ENCODE data around the gene TANGO2. TPM values are rescaled to one million over a fixed set of nuclear protein-coding genes. Genes with fewer than 3 reads are reported as not detected.

TANGO2 gene
- total and polyA plus RNA-seq, 4 donors: 20.7 to 48.8 (median 34.1) TPM

DNA sequence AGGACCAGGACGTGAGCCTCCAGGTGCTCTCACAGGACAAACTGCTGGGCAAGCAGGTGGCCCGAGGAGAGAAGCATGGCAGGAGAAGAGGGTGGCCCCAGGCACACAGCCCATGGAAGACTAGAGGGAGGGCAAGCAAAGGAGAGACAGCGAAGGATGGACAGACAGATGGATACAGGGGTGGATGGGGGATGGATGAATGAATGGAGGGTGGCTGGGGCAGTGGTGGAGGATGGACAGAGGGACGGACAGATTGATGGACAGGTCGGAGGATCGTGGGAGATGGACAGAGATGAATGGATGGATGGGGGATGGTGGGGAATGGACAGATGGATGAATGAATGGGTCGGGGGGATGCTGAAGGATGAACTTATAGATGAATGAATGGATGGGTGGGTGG lies 27.0 kb upstream of the TANGO2 start:
- TF ChIP-seq, protein P1, sequence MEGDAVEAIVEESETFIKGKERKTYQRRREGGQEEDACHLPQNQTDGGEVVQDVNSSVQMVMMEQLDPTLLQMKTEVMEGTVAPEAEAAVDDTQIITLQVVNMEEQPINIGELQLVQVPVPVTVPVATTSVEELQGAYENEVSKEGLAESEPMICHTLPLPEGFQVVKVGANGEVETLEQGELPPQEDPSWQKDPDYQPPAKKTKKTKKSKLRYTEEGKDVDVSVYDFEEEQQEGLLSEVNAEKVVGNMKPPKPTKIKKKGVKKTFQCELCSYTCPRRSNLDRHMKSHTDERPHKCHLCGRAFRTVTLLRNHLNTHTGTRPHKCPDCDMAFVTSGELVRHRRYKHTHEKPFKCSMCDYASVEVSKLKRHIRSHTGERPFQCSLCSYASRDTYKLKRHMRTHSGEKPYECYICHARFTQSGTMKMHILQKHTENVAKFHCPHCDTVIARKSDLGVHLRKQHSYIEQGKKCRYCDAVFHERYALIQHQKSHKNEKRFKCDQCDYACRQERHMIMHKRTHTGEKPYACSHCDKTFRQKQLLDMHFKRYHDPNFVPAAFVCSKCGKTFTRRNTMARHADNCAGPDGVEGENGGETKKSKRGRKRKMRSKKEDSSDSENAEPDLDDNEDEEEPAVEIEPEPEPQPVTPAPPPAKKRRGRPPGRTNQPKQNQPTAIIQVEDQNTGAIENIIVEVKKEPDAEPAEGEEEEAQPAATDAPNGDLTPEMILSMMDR (IDR thresholded peaks at IDR 0.05; ENCODE audit: control extremely low read depth, extremely low read depth): no peak
- Histone ChIP-seq H3K27me3 (ENCODE audit: control insufficient read depth in 3 of 3, insufficient read depth in 3 of 3, low read length in 2 of 3) (no peaks in the 10 kb centered on the region), H3K9me3 (ENCODE audit: control insufficient read depth in 4 of 4, insufficient read depth in 3 of 4, low read length in 3 of 4) (no peaks in the 10 kb centered on the region), H3K27ac (ENCODE audit: low read depth in 1 of 2, low read length in 1 of 2) (no peak overlapping the region), H3K36me3 (ENCODE audit: control insufficient read depth in 4 of 4, insufficient read depth in 4 of 4, low read length in 4 of 4) (no peaks in the 10 kb centered on the region), H3K4me1 (ENCODE audit: control insufficient read depth in 5 of 5, insufficient read depth in 5 of 5, low read length in 5 of 5) (peaks cover 0 to 42% (median 16%) of the 10 kb centered on the region in 5 donors), H3K4me3 (no peak overlapping the region), H3K9ac (ENCODE audit: insufficient read depth in 1 of 2, low read length in 2 of 2) (no peak overlapping the region)
- 94 to 95% methylated on average over 7 of the region's 7 CpGs for WGBS, 2 donors
- DNase-seq: no peak
- no peak for ATAC-seq (ENCODE audit: insufficient read depth, low FRiP score)

DNA sequence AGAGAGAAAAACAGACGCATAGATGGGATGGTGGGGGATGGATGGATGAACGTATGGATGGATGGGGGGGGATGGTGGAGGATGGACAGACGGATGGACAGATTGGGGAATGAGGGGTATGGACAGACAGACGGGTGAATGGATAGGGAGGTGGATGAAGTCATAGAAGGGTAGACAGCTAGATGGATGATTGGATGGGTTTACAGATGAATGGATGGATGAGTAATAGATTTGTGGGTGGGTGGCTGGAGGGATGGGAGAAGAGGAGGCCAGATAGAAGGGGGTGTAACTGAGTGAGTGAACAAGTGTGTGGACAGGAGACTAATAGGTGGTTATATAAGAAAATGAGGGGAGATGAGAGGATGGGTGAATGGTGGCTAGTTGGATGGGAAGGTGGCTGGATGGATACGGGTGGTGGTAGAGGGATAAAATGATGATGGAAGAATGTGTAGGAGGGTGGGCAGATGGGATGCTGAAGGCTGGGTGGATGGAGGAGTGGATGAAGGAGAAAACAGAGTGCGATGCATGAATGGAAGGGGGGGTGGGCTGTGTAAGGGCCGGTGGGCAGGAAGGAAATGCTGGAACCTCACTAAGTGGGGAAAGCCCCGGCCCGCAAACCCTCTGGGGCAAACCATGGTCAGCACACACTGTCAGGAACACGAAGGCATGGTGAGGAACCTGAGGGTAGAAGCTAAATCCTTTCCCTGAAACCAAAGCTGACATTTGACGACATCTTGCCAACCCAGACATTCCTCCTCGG lies 25.9 kb upstream of the TANGO2 start:
- no peaks in the 10 kb centered on the region for H3K27me3 ChIP-seq (ENCODE audit: control insufficient read depth in 3 of 3, insufficient read depth in 3 of 3, low read length in 2 of 3)
- 74 to 76% methylated on average over 12 of the region's 12 CpGs for WGBS, 2 donors
- no peak for DNase-seq

DNA sequence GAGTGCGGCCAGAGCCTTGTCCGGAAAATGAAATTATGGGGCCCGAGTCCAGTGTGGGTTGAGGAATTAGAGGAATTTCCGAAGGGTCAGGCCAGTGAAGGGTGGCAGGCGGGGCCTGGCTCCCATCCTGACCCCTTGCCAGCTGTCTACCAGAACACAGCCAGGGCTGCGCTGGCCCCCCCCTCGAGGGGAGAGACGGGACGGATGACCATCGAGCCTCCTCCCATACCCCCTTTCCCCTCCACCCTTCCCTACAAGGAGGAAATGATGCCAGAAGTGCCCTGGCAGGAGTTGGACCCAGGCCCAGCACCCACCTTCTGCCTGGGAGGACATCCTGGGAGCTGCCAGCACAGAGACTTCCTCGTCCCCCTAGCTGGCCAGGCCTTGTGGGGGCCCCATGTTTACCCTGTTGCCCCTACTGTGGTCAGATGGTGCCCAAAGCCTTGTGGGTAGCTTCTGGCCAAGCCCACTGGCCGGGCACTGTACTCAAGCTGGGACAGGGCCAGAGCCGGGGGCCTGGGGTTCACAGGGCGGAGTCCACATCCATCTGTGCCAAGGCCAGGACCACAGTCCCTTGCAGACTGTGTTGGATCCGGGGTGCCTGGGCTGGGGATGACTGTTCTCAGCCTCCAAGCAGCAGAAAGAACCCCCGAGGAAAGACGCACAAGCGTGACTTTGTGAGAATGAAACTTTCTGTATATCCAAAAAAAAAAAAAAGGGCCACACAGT lies 25.1 kb upstream of the TANGO2 start:
- Histone ChIP-seq H3K27me3 (ENCODE audit: control insufficient read depth in 3 of 3, insufficient read depth in 3 of 3, low read length in 2 of 3) (no peaks in the 10 kb centered on the region), H3K27ac (ENCODE audit: low read depth in 1 of 2, low read length in 1 of 2) (peak overlapping the region in 1 of 2 donors; percentile 34), H3K4me1 (ENCODE audit: control insufficient read depth in 5 of 5, insufficient read depth in 5 of 5, low read length in 5 of 5) (peaks cover 0 to 59% (median 20%) of the 10 kb centered on the region in 5 donors), H3K4me3 (no peak overlapping the region), H3K36me3 (ENCODE audit: control insufficient read depth in 4 of 4, insufficient read depth in 4 of 4, low read length in 4 of 4) (no peaks in the 10 kb centered on the region), H3K9ac (ENCODE audit: insufficient read depth in 1 of 2, low read length in 2 of 2) (no peak overlapping the region), H3K9me3 (ENCODE audit: control insufficient read depth in 4 of 4, insufficient read depth in 3 of 4, low read length in 3 of 4) (no peaks in the 10 kb centered on the region)
- no peak for ATAC-seq (ENCODE audit: insufficient read depth, low FRiP score)
- WGBS, 2 donors: 70 to 71% methylated on average over 18 of the region's 18 CpGs
- peak; percentile 78 to 83 (median 79) for DNase-seq
- TF ChIP-seq, protein P1 (IDR thresholded peaks at IDR 0.05; ENCODE audit: control extremely low read depth, extremely low read depth): no peak

More for the DNA sequence above, 25.9 kb upstream of the TANGO2 start:
- Histone ChIP-seq H3K36me3 (ENCODE audit: control insufficient read depth in 4 of 4, insufficient read depth in 4 of 4, low read length in 4 of 4) (no peaks in the 10 kb centered on the region), H3K4me3 (no peak overlapping the region), H3K27ac (ENCODE audit: low read depth in 1 of 2, low read length in 1 of 2) (peak overlapping the region in 1 of 2 donors; percentile 7), H3K4me1 (ENCODE audit: control insufficient read depth in 5 of 5, insufficient read depth in 5 of 5, low read length in 5 of 5) (peaks cover 0 to 52% (median 21%) of the 10 kb centered on the region in 5 donors), H3K9ac (ENCODE audit: insufficient read depth in 1 of 2, low read length in 2 of 2) (no peak overlapping the region), H3K9me3 (ENCODE audit: control insufficient read depth in 4 of 4, insufficient read depth in 3 of 4, low read length in 3 of 4) (no peaks in the 10 kb centered on the region)
- TF ChIP-seq, protein P1 (IDR thresholded peaks at IDR 0.05; ENCODE audit: control extremely low read depth, extremely low read depth): no peak
- ATAC-seq (ENCODE audit: insufficient read depth, low FRiP score): no peak
